H9 (cell line): ENCODE measurements around the gene CBX1. TPM values are rescaled to one million over a fixed set of nuclear protein-coding genes. Genes with fewer than 3 reads are reported as not detected.

Experiments used
- DNase-seq: peaks from one replicate; pipeline ENCODE4 v3.0.0-alpha.2; 2017
- H2AFZ ChIP-seq: one replicate; pipeline ENCODE4 v1.6.1; 2013; ENCODE audit warnings: mild to moderate bottlenecking, low read length, control low read depth, moderate library complexity
- H2AK5ac ChIP-seq: 2 replicates; pipeline ENCODE4 v1.6.1; 2013; ENCODE audit warnings: low read length, control low read depth, mixed read lengths; ENCODE audit not compliant: insufficient read length
- H2BK120ac ChIP-seq: one replicate; pipeline ENCODE4 v1.6.1; 2013; ENCODE audit warnings: low read depth, mild to moderate bottlenecking, low read length, control low read depth, inconsistent platforms; ENCODE audit not compliant: poor library complexity, severe bottlenecking
- H2BK12ac ChIP-seq: 2 replicates; pipeline ENCODE4 v1.6.1; 2013; ENCODE audit warnings: low read length, control low read depth, mixed read lengths, low read depth; ENCODE audit not compliant: insufficient read length
- H2BK15ac ChIP-seq: 2 replicates; pipeline ENCODE4 v1.6.1; 2013; ENCODE audit warnings: low read depth, low read length, control low read depth
- H2BK20ac ChIP-seq: one replicate; pipeline ENCODE4 v1.6.1; 2013; ENCODE audit warnings: low read depth, mild to moderate bottlenecking, low read length, control low read depth, inconsistent platforms; ENCODE audit not compliant: poor library complexity, severe bottlenecking
- H2BK5ac ChIP-seq: 2 replicates; pipeline ENCODE4 v1.6.1; 2013; ENCODE audit warnings: low read length, control low read depth, mixed read lengths; ENCODE audit not compliant: insufficient read length
- H3K14ac ChIP-seq: 2 replicates; pipeline ENCODE4 v1.6.1; 2013; ENCODE audit warnings: low read length, control low read depth; ENCODE audit not compliant: insufficient read depth
- H3K18ac ChIP-seq: 2 replicates; pipeline ENCODE4 v1.6.1; 2013; ENCODE audit warnings: low read depth, mild to moderate bottlenecking, mixed read lengths, low read length, control low read depth; ENCODE audit not compliant: insufficient read length
- H3K23ac ChIP-seq: 2 replicates; pipeline ENCODE4 v1.6.1; 2013; ENCODE audit warnings: low read length, control low read depth, mixed read lengths, low read depth; ENCODE audit not compliant: insufficient read length
- H3K23me2 ChIP-seq: 2 replicates; pipeline ENCODE4 v1.6.1; 2013; ENCODE audit warnings: low read depth, mild to moderate bottlenecking, mixed read lengths, low read length, control low read depth; ENCODE audit not compliant: insufficient read length, poor library complexity, severe bottlenecking
- H3K27ac ChIP-seq: 2 replicates; pipeline ENCODE4 v1.5.1; 2013; ENCODE audit warnings: low read length, control low read depth, mixed read lengths, low read depth; ENCODE audit not compliant: insufficient read length
- H3K27me3 ChIP-seq: 2 replicates; pipeline ENCODE4 v1.6.1; 2013; ENCODE audit warnings: low read length, control low read depth, inconsistent platforms; ENCODE audit not compliant: insufficient read depth
- H3K4ac ChIP-seq: 2 replicates; pipeline ENCODE4 v1.6.1; 2013; ENCODE audit warnings: low read depth, mild to moderate bottlenecking, control low read depth, inconsistent platforms, low read length, moderate library complexity
- H3K4me1 ChIP-seq: 2 replicates; pipeline ENCODE4 v1.6.1; 2013; ENCODE audit warnings: low read length, control low read depth, inconsistent platforms; ENCODE audit not compliant: insufficient read depth
- H3K4me2 ChIP-seq: 2 replicates; pipeline ENCODE4 v1.6.1; 2013; ENCODE audit warnings: low read length, control low read depth, mixed read lengths; ENCODE audit not compliant: insufficient read length, insufficient read depth
- H3K56ac ChIP-seq: 2 replicates; pipeline ENCODE4 v1.6.1; 2013; ENCODE audit warnings: low read depth, mild to moderate bottlenecking, mixed read lengths, low read length, control low read depth; ENCODE audit not compliant: insufficient read length
- H3K79me1 ChIP-seq: 2 replicates; pipeline ENCODE4 v1.6.1; 2013; ENCODE audit warnings: low read depth, mild to moderate bottlenecking, moderate library complexity, low read length, control low read depth, inconsistent platforms; ENCODE audit not compliant: insufficient read depth, poor library complexity, severe bottlenecking
- H3K79me2 ChIP-seq: 2 replicates; pipeline ENCODE4 v1.6.1; 2013; ENCODE audit warnings: low read length, control low read depth, inconsistent platforms; ENCODE audit not compliant: insufficient read depth
- H3K9ac ChIP-seq: 2 replicates; pipeline ENCODE4 v1.6.1; 2013; ENCODE audit warnings: low read length, control low read depth, mixed read lengths; ENCODE audit not compliant: insufficient read length; ENCODE audit errors: extremely low read depth
- H3K9me3 ChIP-seq: one replicate; pipeline ENCODE4 v1.6.1; 2013; ENCODE audit warnings: low read depth, low read length, inconsistent platforms; ENCODE audit not compliant: control insufficient read depth
- H3T11ph ChIP-seq: one replicate; pipeline ENCODE4 v1.6.1; 2013; ENCODE audit warnings: mild to moderate bottlenecking, low read length, control low read depth, inconsistent platforms
- H4K20me1 ChIP-seq: one replicate; pipeline ENCODE4 v1.6.1; 2013; ENCODE audit not compliant: control insufficient read depth, insufficient read length, insufficient read depth
- H4K5ac ChIP-seq: 2 replicates; pipeline ENCODE4 v1.6.1; 2013; ENCODE audit warnings: low read depth, mild to moderate bottlenecking, mixed read lengths, low read length, control low read depth; ENCODE audit not compliant: insufficient read length
- H4K8ac ChIP-seq: replicated peaks from 2 replicates; pipeline ENCODE4 v1.6.1; 2013; ENCODE audit warnings: low read length, control low read depth, mixed read lengths, low read depth; ENCODE audit not compliant: insufficient read length
- H4K91ac ChIP-seq: 2 replicates; pipeline ENCODE4 v1.6.1; 2013; ENCODE audit warnings: low read depth, mild to moderate bottlenecking, moderate library complexity, mixed read lengths, low read length, control low read depth; ENCODE audit not compliant: insufficient read length
- H3K27ac Mint-ChIP-seq, 3 experiments: 2 replicates in 2 of 3; 3 replicates in 1 of 3; pipeline ENCODE4 v1.8.0; 2020 to 2021; ENCODE audit warnings: mixed read lengths in 3 of 3, mild to moderate bottlenecking in 1 of 3, moderate library complexity in 1 of 3
- H3K27me3 Mint-ChIP-seq: 2 replicates; pipeline ENCODE4 v1.8.0; 2021; ENCODE audit warnings: low read depth, mild to moderate bottlenecking, moderate library complexity, mixed read lengths
- H3K36me3 Mint-ChIP-seq, 3 experiments: 2 replicates in 2 of 3; 3 replicates in 1 of 3; pipeline ENCODE4 v1.8.0; 2020 to 2021; ENCODE audit warnings: low read depth in 3 of 3, mixed read lengths in 3 of 3; ENCODE audit not compliant: insufficient read depth in 1 of 3
- H3K4me1 Mint-ChIP-seq, 2 experiments: 2 replicates each; pipeline ENCODE4 v1.8.0; 2020; ENCODE audit warnings: mixed read lengths in 2 of 2
- H3K4me3 Mint-ChIP-seq, 2 experiments: 2 replicates in 1 of 2; 3 replicates in 1 of 2; pipeline ENCODE4 v1.8.0; 2020 to 2021; ENCODE audit warnings: mild to moderate bottlenecking in 2 of 2, mixed read lengths in 2 of 2, moderate library complexity in 1 of 2
- H3K9me3 Mint-ChIP-seq, 2 experiments: 2 replicates in 1 of 2; 3 replicates in 1 of 2; pipeline ENCODE4 v1.8.0; 2020; ENCODE audit warnings: mild to moderate bottlenecking in 2 of 2, mixed read lengths in 2 of 2, moderate library complexity in 1 of 2
- CTCF ChIP-seq: fragments of 200-600 bp; sonication (generic); conservative IDR thresholded peaks from 3 replicates; pipeline ENCODE4 v1.8.0; 2021; ENCODE audit warnings: antibody characterized with exemption, mild to moderate bottlenecking
- WGBS: extraction: QIAGEN DNeasy Blood & Tissue Kit; methylation state at CpG from one replicate; pipeline ENCODE4 v1.1.7; 2013; ENCODE audit warnings: missing lambda C conversion rate, low lambda C conversion rate, mixed read lengths; ENCODE audit not compliant: insufficient read length; ENCODE audit errors: extremely low coverage; 5-methylcytosine and 5-hydroxymethylcytosine counted together
- total RNA-seq: library from RNA; stranded (reverse); gene quantifications from 2 replicates; pipeline ENCODE4 v1.2.1, GENCODE V29; 2021

Gene CBX1
- total RNA-seq, 1 experiment from 2014 or later, result 155 TPM

GRCh38 chr17:48123111-48123510 lies 21.8 kb upstream of the CBX1 start:
- no peaks in the 10 kb centered on the region for H3K27me3 ChIP-seq
- no peak overlapping the region for H2BK12ac ChIP-seq
- H3K14ac ChIP-seq, result no peak overlapping the region
- H3K36me3 Mint-ChIP-seq, result peaks cover 10 to 48% (median 38%) of the 10 kb centered on the region in 3 experiments; a peak in 6 of 7 replicates
- no peak overlapping the region for H3K9ac ChIP-seq
- no peaks in the 10 kb centered on the region for H3K4me1 ChIP-seq
- H3K4me1 Mint-ChIP-seq, result peaks cover 2 to 3% of the 10 kb centered on the region in 2 experiments; a peak in 3 of 4 replicates
- no peak overlapping the region for H4K8ac ChIP-seq
- no peak overlapping the region for H3K4me2 ChIP-seq
- H3K23ac ChIP-seq, result no peak overlapping the region
- no peak overlapping the region for H3T11ph ChIP-seq
- H2BK5ac ChIP-seq, result no peak overlapping the region
- H3K4ac ChIP-seq, result no peak overlapping the region
- no peak overlapping the region for H3K18ac ChIP-seq
- no peak overlapping the region for H2BK15ac ChIP-seq
- H3K56ac ChIP-seq, result no peak overlapping the region
- TF ChIP-seq CTCF, result no peak
- peak overlapping the region in 1 of 3 experiments; percentile 7; a peak in 2 of 7 replicates for H3K27ac Mint-ChIP-seq
- H3K9me3 ChIP-seq, result no peaks in the 10 kb centered on the region
- H4K20me1 ChIP-seq, result no peaks in the 10 kb centered on the region
- no peak for DNase-seq
- no peak overlapping the region for H2AK5ac ChIP-seq
- no peak overlapping the region for H2AFZ ChIP-seq
- no peak overlapping the region for H3K4me3 Mint-ChIP-seq
- H2BK120ac ChIP-seq, result no peak overlapping the region
- no peak overlapping the region for H4K91ac ChIP-seq
- H3K27ac ChIP-seq, result no peak overlapping the region
- no peaks in the 10 kb centered on the region for H3K79me2 ChIP-seq
- no peak overlapping the region for H4K5ac ChIP-seq
- H2BK20ac ChIP-seq, result no peak overlapping the region
- WGBS, result no CpG with 5 or more reads among the region's 6 CpGs
- H3K27me3 Mint-ChIP-seq, result no peaks in the 10 kb centered on the region
- no peaks in the 10 kb centered on the region for H3K9me3 Mint-ChIP-seq
- no peaks in the 10 kb centered on the region for H3K79me1 ChIP-seq
- no peaks in the 10 kb centered on the region for H3K23me2 ChIP-seq
